Endothelial cell (in vitro differentiated cells): ENCODE measurements around the gene SEMA4D. TPM values are rescaled to one million over a fixed set of nuclear protein-coding genes. Genes with fewer than 3 reads are reported as not detected.

Experiments used
- DNase-seq: peaks from one replicate; pipeline ENCODE4 v3.0.0; 2021; ENCODE audit warnings: low spot score
- H3K27ac Mint-ChIP-seq: one replicate; pipeline ENCODE4 v1.8.0; 2021; ENCODE audit warnings: mixed read lengths, inconsistent platforms; ENCODE audit not compliant: unreplicated experiment
- H3K27me3 Mint-ChIP-seq: one replicate; pipeline ENCODE4 v1.8.0; 2021; ENCODE audit warnings: mild to moderate bottlenecking, moderate library complexity, mixed read lengths, inconsistent platforms; ENCODE audit not compliant: unreplicated experiment
- H3K36me3 Mint-ChIP-seq: one replicate; pipeline ENCODE4 v1.8.0; 2021; ENCODE audit warnings: mild to moderate bottlenecking, low read depth, mixed read lengths, inconsistent platforms; ENCODE audit not compliant: unreplicated experiment
- H3K4me1 Mint-ChIP-seq: one replicate; pipeline ENCODE4 v1.8.0; 2021; ENCODE audit warnings: mild to moderate bottlenecking, mixed read lengths, inconsistent platforms; ENCODE audit not compliant: unreplicated experiment
- H3K4me3 Mint-ChIP-seq: one replicate; pipeline ENCODE4 v1.8.0; 2021; ENCODE audit warnings: mild to moderate bottlenecking, mixed read lengths, inconsistent platforms; ENCODE audit not compliant: unreplicated experiment
- H3K9me3 Mint-ChIP-seq: one replicate; pipeline ENCODE4 v1.8.0; 2021; ENCODE audit warnings: mixed read lengths, inconsistent platforms; ENCODE audit not compliant: unreplicated experiment
- total RNA-seq: library from RNA; stranded (reverse); fragmentation: NEBNext Ultra II Directional; extraction: Animal tissue kit (Norgen Biotek cat#: 25700); gene quantifications from one replicate; pipeline ENCODE4 v1.2.1, GENCODE V29; 2021; ENCODE audit not compliant: unreplicated experiment
- TF ChIP-seq, protein P1 (sequence below): fragments of 200-600 bp; sonication (generic); IDR thresholded peaks from one replicate; pipeline ENCODE4 v1.5.0; 2021; ENCODE audit warnings: antibody characterized with exemption; ENCODE audit not compliant: unreplicated experiment

The SEMA4D gene
- total RNA-seq, 1 donor from 2014 or later = 14.8 TPM

DNA sequence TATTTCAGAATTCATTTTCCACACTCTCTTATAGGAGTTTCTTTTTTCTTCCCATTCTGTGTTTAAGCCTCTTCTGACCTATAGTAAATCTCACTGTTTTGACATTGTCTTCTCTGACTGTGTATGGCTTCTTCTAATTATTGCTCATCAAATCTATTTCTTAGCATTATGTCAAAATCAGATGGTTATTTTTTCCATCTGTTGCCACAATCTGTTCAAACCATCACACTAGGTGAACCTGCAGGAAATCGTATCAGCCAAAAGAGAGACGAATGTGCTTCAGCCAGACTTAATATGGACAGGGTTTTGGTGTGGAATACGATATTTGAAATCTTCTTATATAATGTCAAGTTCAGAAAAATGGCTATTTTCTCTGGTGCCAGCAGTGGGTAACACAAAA lies 15.9 kb upstream of the SEMA4D start:
- TF ChIP-seq, protein P1, sequence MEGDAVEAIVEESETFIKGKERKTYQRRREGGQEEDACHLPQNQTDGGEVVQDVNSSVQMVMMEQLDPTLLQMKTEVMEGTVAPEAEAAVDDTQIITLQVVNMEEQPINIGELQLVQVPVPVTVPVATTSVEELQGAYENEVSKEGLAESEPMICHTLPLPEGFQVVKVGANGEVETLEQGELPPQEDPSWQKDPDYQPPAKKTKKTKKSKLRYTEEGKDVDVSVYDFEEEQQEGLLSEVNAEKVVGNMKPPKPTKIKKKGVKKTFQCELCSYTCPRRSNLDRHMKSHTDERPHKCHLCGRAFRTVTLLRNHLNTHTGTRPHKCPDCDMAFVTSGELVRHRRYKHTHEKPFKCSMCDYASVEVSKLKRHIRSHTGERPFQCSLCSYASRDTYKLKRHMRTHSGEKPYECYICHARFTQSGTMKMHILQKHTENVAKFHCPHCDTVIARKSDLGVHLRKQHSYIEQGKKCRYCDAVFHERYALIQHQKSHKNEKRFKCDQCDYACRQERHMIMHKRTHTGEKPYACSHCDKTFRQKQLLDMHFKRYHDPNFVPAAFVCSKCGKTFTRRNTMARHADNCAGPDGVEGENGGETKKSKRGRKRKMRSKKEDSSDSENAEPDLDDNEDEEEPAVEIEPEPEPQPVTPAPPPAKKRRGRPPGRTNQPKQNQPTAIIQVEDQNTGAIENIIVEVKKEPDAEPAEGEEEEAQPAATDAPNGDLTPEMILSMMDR = no peak
- Mint-ChIP-seq H3K4me3 (no peak overlapping the region), H3K27me3 (no peaks in the 10 kb centered on the region), H3K4me1 (peaks cover 2% of the 10 kb centered on the region), H3K9me3 (no peaks in the 10 kb centered on the region), H3K36me3 (no peaks in the 10 kb centered on the region), H3K27ac (no peak overlapping the region)
- DNase-seq = no peak

DNA sequence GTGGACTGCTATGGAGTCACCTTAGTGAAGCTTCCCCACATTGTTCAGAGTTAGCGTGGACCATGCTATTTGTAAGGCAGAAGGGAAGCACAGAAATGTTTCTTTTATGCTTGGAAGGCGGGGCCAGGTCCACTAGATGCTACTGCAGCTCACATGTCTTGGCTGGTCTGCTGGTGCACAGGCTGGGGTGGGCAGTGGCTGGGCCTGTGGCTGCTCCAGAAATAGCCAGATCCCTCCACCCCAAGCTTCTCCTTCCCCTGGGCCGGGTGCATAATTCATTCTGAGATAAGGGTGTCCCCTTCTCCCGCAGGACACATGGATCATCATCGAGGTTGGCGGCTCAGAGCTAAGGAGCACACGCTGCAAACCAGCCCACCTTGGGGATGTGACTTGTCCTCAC lies 14.5 kb upstream of the SEMA4D start:
- peaks cover 7% of the 10 kb centered on the region for H3K4me1 Mint-ChIP-seq
- no peaks in the 10 kb centered on the region for H3K27me3 Mint-ChIP-seq
- no peaks in the 10 kb centered on the region for H3K36me3 Mint-ChIP-seq
- TF ChIP-seq, protein P1 = no peak
- no peak overlapping the region for H3K4me3 Mint-ChIP-seq
- DNase-seq = no peak
- H3K27ac Mint-ChIP-seq = no peak overlapping the region
- no peaks in the 10 kb centered on the region for H3K9me3 Mint-ChIP-seq

DNA sequence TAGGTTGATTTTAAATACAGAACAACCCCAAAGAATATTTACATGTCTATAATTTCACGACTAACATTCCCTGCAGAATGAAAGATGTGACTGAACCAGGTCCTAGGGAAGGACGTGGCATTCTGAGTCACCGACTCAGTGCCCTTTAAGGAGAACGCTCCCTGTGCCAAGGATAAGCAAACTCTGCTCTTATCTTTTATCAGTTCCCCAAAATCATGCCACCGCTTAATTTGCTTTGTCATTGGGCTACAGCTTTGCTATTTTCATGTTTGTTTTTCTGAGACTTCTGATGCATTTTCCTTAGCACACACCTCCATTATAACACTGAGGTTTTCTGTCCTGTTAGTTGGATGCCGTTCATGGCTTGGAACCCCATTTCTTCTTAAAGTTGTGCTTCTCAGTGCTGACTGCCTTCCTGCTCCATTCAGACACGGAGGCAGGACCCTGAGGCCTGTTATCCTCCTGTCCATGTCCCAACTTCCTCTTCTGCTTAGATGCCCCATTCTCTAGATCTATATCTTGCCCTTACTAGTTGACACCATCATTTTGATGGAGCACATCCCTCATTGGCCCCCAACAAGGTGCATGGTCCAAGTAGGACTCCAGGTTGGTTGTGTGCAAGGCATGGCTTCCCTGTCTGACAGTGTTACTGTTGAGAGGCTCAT lies 11.2 kb upstream of the SEMA4D start:
- Mint-ChIP-seq H3K27me3 (no peaks in the 10 kb centered on the region), H3K36me3 (no peaks in the 10 kb centered on the region), H3K4me3 (no peak overlapping the region), H3K9me3 (no peaks in the 10 kb centered on the region), H3K27ac (no peak overlapping the region), H3K4me1 (peaks cover 12% of the 10 kb centered on the region)
- no peak for DNase-seq
- TF ChIP-seq, protein P1 = no peak

DNA sequence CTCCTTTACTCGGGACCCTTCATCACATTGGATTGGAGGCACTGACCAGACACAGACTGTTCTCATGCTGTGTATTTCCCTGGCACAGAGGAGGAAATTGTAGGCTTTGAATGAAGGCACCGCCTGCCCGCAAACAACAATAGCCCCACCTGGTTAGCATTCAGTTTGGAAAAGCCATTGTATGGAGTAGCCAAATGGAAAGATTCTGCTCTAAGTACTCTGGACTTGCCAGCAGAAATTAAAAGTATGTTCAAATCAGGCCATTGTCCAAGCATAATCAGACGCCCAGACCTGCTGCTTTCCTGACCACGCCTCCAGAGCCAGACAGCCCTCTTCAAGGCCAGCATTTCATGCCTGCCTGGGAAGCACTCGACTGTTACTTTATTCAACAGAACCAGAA lies 8.0 kb upstream of the SEMA4D start:
- no peak for DNase-seq
- Mint-ChIP-seq H3K4me1 (peaks cover 12% of the 10 kb centered on the region), H3K36me3 (no peaks in the 10 kb centered on the region), H3K4me3 (no peak overlapping the region), H3K27me3 (peaks cover 2% of the 10 kb centered on the region), H3K9me3 (no peaks in the 10 kb centered on the region), H3K27ac (no peak overlapping the region)
- TF ChIP-seq, protein P1 = no peak

DNA sequence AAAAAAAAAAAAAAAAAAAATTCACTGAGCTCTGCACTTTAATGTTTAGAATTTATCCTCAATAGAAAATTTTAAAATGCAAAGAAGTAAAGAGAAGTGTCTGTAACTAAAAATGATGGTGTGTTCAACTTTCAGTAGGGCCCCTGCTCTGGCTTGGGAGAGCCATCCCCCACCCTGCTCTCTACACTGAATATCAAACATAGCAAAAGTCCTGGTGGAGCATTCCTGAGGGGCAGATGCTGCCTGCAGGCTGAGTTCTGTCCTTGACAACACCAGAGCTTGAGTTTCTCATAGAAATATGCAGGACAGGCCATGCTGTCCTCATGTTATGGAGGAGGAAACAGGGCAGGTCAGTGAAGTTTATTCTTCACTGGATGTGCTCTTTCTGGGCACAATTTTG lies 7.1 kb upstream of the SEMA4D start:
- TF ChIP-seq, protein P1 = no peak
- Mint-ChIP-seq H3K4me1 (peaks cover 12% of the 10 kb centered on the region), H3K4me3 (no peak overlapping the region), H3K36me3 (no peaks in the 10 kb centered on the region), H3K27ac (no peak overlapping the region), H3K9me3 (no peaks in the 10 kb centered on the region), H3K27me3 (peaks cover 4% of the 10 kb centered on the region)
- no peak for DNase-seq
